Measurements from ENCODE around the gene EPB41L3.

EPB41L3 gene

DNA sequence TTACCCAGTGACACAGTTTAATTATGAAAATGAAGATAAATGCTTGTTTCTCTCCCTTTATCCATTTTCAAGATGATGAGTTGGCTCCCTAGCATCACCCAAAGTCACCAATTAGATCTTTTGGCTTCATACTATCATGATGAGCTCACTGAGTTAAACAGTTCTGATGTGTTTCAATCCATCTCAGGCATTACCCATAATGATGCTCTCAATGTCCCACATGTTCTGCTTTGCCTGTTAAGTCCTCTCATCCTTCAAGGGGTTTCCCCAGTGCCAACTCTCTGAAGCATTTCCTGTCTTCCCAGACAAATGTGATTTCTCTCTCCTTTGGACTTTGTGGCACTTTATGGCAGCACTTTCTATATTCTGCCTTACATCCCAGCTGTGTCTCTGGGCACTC is 92.6 kb downstream of the EPB41L3 start:
- no peaks in the 10 kb centered on the region for H3K9me3 ChIP-seq (ENCODE audit: control insufficient read depth, low read length)

DNA sequence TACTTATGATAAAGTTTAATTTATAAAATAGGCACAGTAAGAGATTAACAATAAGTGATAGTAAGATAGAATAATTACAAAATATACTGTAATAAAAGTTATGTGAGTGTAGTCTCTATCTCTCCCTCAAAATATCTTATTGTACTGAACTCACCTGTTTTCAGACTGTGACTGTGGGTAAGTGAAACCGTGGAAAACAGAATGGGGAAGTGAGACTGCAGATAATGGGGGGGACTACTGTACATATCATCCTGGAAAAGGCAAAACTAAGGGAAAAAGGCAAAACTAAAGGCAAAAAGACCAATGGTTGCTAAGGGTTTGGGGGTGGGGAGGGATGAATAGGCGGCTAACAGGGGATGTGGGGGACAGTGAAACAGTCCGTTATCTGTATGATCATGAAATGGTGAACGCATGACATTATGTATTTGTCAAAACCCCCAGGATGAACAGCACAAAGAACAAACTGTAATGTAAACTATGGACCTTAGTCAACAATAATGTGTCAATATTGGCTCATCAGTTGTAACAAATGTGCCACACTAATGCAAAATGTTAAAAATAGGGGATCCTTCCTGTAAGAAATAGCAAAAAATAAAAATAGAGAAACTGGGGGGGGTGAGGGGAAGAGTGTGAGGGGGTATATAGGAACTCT is 93.8 kb downstream of the EPB41L3 start:
- Histone ChIP-seq H3K4me1 (ENCODE audit: control insufficient read depth, insufficient read depth, low read length) (no peaks in the 10 kb centered on the region), H3K9me3 (ENCODE audit: control insufficient read depth, low read length) (no peaks in the 10 kb centered on the region), H3K9ac (ENCODE audit: low read length) (no peak overlapping the region), H3K36me3 (ENCODE audit: control insufficient read depth, insufficient read depth, low read length, severe bottlenecking) (no peaks in the 10 kb centered on the region), H3K4me3 (ENCODE audit: low read length) (no peak overlapping the region), H3K27me3 (replicated peaks; ENCODE audit: control insufficient read depth, insufficient read depth, low read length) (no peaks in the 10 kb centered on the region)
- no peak for DNase-seq (ENCODE audit: low read depth)

More for the DNA sequence above, 92.6 kb downstream of the EPB41L3 start:
- H3K4me3 ChIP-seq (ENCODE audit: low read length) = no peak overlapping the region
- no peaks in the 10 kb centered on the region for H3K36me3 ChIP-seq (ENCODE audit: control insufficient read depth, insufficient read depth, low read length, severe bottlenecking)
- H3K9ac ChIP-seq (ENCODE audit: low read length) = no peak overlapping the region
- no peaks in the 10 kb centered on the region for H3K4me1 ChIP-seq (ENCODE audit: control insufficient read depth, insufficient read depth, low read length)
- no peaks in the 10 kb centered on the region for H3K27me3 ChIP-seq (replicated peaks; ENCODE audit: control insufficient read depth, insufficient read depth, low read length)
- DNase-seq (ENCODE audit: low read depth) = no peak

DNA sequence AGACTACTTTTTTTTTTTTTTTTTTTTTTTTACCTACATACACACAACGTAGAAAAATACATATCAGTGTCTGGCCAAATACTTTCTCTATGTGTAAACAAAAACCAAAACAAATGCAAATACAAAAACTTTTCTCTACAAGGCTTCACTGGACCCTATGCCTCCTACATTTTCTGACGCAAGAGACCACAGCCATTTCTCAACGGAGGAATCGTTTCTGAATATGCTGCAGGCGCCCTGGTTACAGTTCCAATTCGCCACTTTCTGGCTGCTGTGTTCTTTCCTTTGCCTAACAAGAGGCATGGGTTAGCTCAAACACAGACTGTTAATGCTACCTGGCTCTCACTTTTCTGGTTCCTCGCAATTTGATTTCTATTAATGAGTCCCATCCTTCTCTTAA is 96.4 kb downstream of the EPB41L3 start:
- Histone ChIP-seq H3K4me3 (ENCODE audit: low read length) (no peak overlapping the region), H3K36me3 (ENCODE audit: control insufficient read depth, insufficient read depth, low read length, severe bottlenecking) (no peaks in the 10 kb centered on the region)

DNA sequence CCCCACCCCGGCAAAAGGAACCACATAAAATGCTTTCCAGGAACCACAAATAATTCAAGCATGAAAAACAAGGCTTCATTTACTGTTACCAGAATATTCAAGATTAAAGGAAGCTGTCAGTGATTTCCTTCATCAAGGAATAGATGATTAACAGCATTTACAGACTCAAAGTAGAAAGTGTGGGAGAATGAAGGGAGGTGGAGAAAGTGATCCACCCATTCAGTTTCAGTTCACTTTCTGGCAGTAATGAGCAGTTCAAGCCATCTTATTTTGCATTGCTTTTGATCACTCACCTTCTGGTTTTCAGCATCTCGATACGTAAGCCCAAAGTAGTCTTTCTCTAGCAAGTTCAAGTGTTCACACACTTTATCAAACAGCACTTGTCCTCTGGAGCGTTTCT is 99.0 kb downstream of the EPB41L3 start:
- H3K4me1 ChIP-seq (ENCODE audit: control insufficient read depth, insufficient read depth, low read length) = peaks cover 6% of the 10 kb centered on the region
- no peaks in the 10 kb centered on the region for H3K9me3 ChIP-seq (ENCODE audit: control insufficient read depth, low read length)
- H3K36me3 ChIP-seq (ENCODE audit: control insufficient read depth, insufficient read depth, low read length, severe bottlenecking) = no peaks in the 10 kb centered on the region
- H3K4me3 ChIP-seq (ENCODE audit: low read length) = no peak overlapping the region
- no peak for DNase-seq (ENCODE audit: low read depth)
- H3K27me3 ChIP-seq (replicated peaks; ENCODE audit: control insufficient read depth, insufficient read depth, low read length) = no peaks in the 10 kb centered on the region
- H3K9ac ChIP-seq (ENCODE audit: low read length) = no peak overlapping the region

More for the DNA sequence above, 96.4 kb downstream of the EPB41L3 start:
- Histone ChIP-seq H3K27me3 (replicated peaks; ENCODE audit: control insufficient read depth, insufficient read depth, low read length) (no peaks in the 10 kb centered on the region), H3K9ac (ENCODE audit: low read length) (no peak overlapping the region), H3K9me3 (ENCODE audit: control insufficient read depth, low read length) (no peaks in the 10 kb centered on the region), H3K4me1 (ENCODE audit: control insufficient read depth, insufficient read depth, low read length) (no peaks in the 10 kb centered on the region)
- no peak for DNase-seq (ENCODE audit: low read depth)

- Histone ChIP-seq H3K27me3 (replicated peaks; ENCODE audit: control insufficient read depth, insufficient read depth, low read length) (no peaks in the 10 kb centered on the region), H3K4me3 (ENCODE audit: low read length) (no peak overlapping the region), H3K9ac (ENCODE audit: low read length) (no peak overlapping the region), H3K36me3 (ENCODE audit: control insufficient read depth, insufficient read depth, low read length, severe bottlenecking) (no peaks in the 10 kb centered on the region), H3K4me1 (ENCODE audit: control insufficient read depth, insufficient read depth, low read length) (peaks cover 6% of the 10 kb centered on the region), H3K9me3 (ENCODE audit: control insufficient read depth, low read length) (no peaks in the 10 kb centered on the region)
- no peak for DNase-seq (ENCODE audit: low read depth)
These were observed 99.5 kb downstream of the EPB41L3 start for GRCh38 chr18:5444269-5444668.

GRCh38 chr18:5439986-5440696 is 103.7 kb downstream of the EPB41L3 start:
- H3K36me3 ChIP-seq (ENCODE audit: control insufficient read depth, insufficient read depth, low read length, severe bottlenecking) = peaks cover 11% of the 10 kb centered on the region
- H3K4me3 ChIP-seq (ENCODE audit: low read length) = no peak overlapping the region

GRCh38 chr18:5434425-5434824 is 109.4 kb downstream of the EPB41L3 start:
- peaks cover 38% of the 10 kb centered on the region for H3K36me3 ChIP-seq (ENCODE audit: control insufficient read depth, insufficient read depth, low read length, severe bottlenecking)
- no peaks in the 10 kb centered on the region for H3K27me3 ChIP-seq (replicated peaks; ENCODE audit: control insufficient read depth, insufficient read depth, low read length)
- no peaks in the 10 kb centered on the region for H3K9me3 ChIP-seq (ENCODE audit: control insufficient read depth, low read length)
- no peak for DNase-seq (ENCODE audit: low read depth)
- H3K4me3 ChIP-seq (ENCODE audit: low read length) = no peak overlapping the region
- no peaks in the 10 kb centered on the region for H3K4me1 ChIP-seq (ENCODE audit: control insufficient read depth, insufficient read depth, low read length)
- no peak overlapping the region for H3K9ac ChIP-seq (ENCODE audit: low read length)

More at GRCh38 chr18:5439986-5440696, 103.7 kb downstream of the EPB41L3 start:
- no peaks in the 10 kb centered on the region for H3K27me3 ChIP-seq (replicated peaks; ENCODE audit: control insufficient read depth, insufficient read depth, low read length)
- H3K9ac ChIP-seq (ENCODE audit: low read length) = no peak overlapping the region
- peak; percentile 70 for DNase-seq (ENCODE audit: low read depth)
- no peaks in the 10 kb centered on the region for H3K9me3 ChIP-seq (ENCODE audit: control insufficient read depth, low read length)
- peaks cover 6% of the 10 kb centered on the region for H3K4me1 ChIP-seq (ENCODE audit: control insufficient read depth, insufficient read depth, low read length)

GRCh38 chr18:5431836-5432575 is 111.8 kb downstream of the EPB41L3 start:
- H3K9ac ChIP-seq (ENCODE audit: low read length) = no peak overlapping the region
- no peak for DNase-seq (ENCODE audit: low read depth)

DNA sequence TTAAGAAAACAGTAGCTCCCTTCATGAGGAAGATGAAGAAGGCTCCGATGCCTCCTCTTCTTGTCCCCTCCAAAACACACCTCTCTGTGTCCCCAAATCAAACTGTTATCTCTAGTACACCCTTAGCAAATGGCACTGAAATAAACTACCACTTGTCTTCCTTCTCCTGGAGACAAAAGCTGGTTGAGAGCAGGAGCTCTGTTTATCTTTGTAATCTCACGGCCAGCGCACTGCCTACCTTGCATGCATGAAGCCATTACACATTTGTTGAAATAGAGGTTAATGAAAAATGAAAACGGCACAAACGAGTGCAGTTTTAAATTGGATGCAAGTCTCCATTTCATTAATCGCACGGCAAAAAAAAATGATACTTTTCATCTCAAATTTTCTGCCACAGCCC is 113.7 kb downstream of the EPB41L3 start:
- Histone ChIP-seq H3K27me3 (replicated peaks; ENCODE audit: control insufficient read depth, insufficient read depth, low read length) (no peaks in the 10 kb centered on the region), H3K4me3 (ENCODE audit: low read length) (no peak overlapping the region), H3K9me3 (ENCODE audit: control insufficient read depth, low read length) (no peaks in the 10 kb centered on the region), H3K9ac (ENCODE audit: low read length) (no peak overlapping the region), H3K36me3 (ENCODE audit: control insufficient read depth, insufficient read depth, low read length, severe bottlenecking) (peaks cover 39% of the 10 kb centered on the region), H3K4me1 (ENCODE audit: control insufficient read depth, insufficient read depth, low read length) (no peaks in the 10 kb centered on the region)
- DNase-seq (ENCODE audit: low read depth) = no peak

More at GRCh38 chr18:5431836-5432575, 111.8 kb downstream of the EPB41L3 start:
- peaks cover 39% of the 10 kb centered on the region for H3K36me3 ChIP-seq (ENCODE audit: control insufficient read depth, insufficient read depth, low read length, severe bottlenecking)
- no peaks in the 10 kb centered on the region for H3K4me1 ChIP-seq (ENCODE audit: control insufficient read depth, insufficient read depth, low read length)
- no peaks in the 10 kb centered on the region for H3K27me3 ChIP-seq (replicated peaks; ENCODE audit: control insufficient read depth, insufficient read depth, low read length)
- no peak overlapping the region for H3K4me3 ChIP-seq (ENCODE audit: low read length)
- no peaks in the 10 kb centered on the region for H3K9me3 ChIP-seq (ENCODE audit: control insufficient read depth, low read length)

GRCh38 chr18:5429681-5430080 is 114.1 kb downstream of the EPB41L3 start:
- H3K9ac ChIP-seq (ENCODE audit: low read length) = no peak overlapping the region
- no peaks in the 10 kb centered on the region for H3K4me1 ChIP-seq (ENCODE audit: control insufficient read depth, insufficient read depth, low read length)
- H3K9me3 ChIP-seq (ENCODE audit: control insufficient read depth, low read length) = no peaks in the 10 kb centered on the region
- no peaks in the 10 kb centered on the region for H3K27me3 ChIP-seq (replicated peaks; ENCODE audit: control insufficient read depth, insufficient read depth, low read length)
- peaks cover 37% of the 10 kb centered on the region for H3K36me3 ChIP-seq (ENCODE audit: control insufficient read depth, insufficient read depth, low read length, severe bottlenecking)
- no peak overlapping the region for H3K4me3 ChIP-seq (ENCODE audit: low read length)
- no peak for DNase-seq (ENCODE audit: low read depth)

DNA sequence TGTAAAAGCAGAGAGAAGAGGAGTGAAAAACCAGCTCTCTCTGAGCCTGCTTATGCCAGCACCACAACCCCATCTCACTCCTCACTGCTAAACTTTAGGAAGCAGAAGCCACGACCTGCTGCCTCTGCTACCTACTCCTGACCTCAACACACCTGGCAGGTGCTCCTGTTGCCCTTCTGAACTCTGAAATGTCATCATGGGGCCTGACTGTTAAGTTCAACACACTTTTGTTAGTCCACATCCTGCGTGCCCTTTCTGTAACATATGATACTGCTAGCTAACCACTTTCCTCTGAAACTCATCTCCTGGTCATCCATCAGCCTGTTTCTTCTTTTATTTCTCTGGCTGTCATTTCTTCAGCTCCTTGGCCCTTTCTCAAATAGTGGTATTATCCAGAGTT is 118.1 kb downstream of the EPB41L3 start:
- peaks cover 37% of the 10 kb centered on the region for H3K36me3 ChIP-seq (ENCODE audit: control insufficient read depth, insufficient read depth, low read length, severe bottlenecking)
- DNase-seq (ENCODE audit: low read depth) = no peak
- H3K4me3 ChIP-seq (ENCODE audit: low read length) = no peak overlapping the region
- H3K27me3 ChIP-seq (replicated peaks; ENCODE audit: control insufficient read depth, insufficient read depth, low read length) = no peaks in the 10 kb centered on the region
- H3K9ac ChIP-seq (ENCODE audit: low read length) = no peak overlapping the region
- H3K9me3 ChIP-seq (ENCODE audit: control insufficient read depth, low read length) = no peaks in the 10 kb centered on the region
- H3K4me1 ChIP-seq (ENCODE audit: control insufficient read depth, insufficient read depth, low read length) = peaks cover 5% of the 10 kb centered on the region
